DND-41 (cell line): Measurements from ENCODE around the gene ZNF226.

Experiments
- CTCF ChIP-seq: IDR thresholded peaks from 2 replicates; pipeline ENCODE4 v1.5.1; 2012; ENCODE audit warnings: borderline replicate concordance, low read length, moderate library complexity, mild to moderate bottlenecking; ENCODE audit not compliant: poor library complexity, severe bottlenecking; ENCODE audit errors: extremely low read depth
- EZH2 ChIP-seq: IDR thresholded peaks from 3 replicates; pipeline ENCODE4 v1.6.1; 2012; ENCODE audit warnings: borderline replicate concordance, low read depth, mild to moderate bottlenecking, moderate library complexity, low read length, inconsistent platforms; ENCODE audit not compliant: severe bottlenecking

- TF ChIP-seq EZH2 = no peak
- TF ChIP-seq CTCF = no peak
These were observed 25.1 kb downstream of the ZNF226 start for GRCh38 chr19:44190020-44190419.
